Activated CD8-positive, alpha-beta memory T cell treated with anti-CD3 and anti-CD28 coated beads, Interleukin-2, amount 10 ng/mL, durations not matched to agents 7 days and 5 days (primary cell): ENCODE data around the gene CHST14. TPM values are rescaled to one million over a fixed set of nuclear protein-coding genes. Genes with fewer than 3 reads are reported as not detected.

Experiments
- ATAC-seq: fragments of 150-1000 bp; cut with Tn5 transposase; one replicate; pipeline ENCODE4 v1.10.0; 2021; ENCODE audit warnings: moderate library complexity
- CTCF ChIA-PET: fragments of 350-600 bp; sonication (Branson Sonifier 250); formaldehyde crosslinking; loops from one replicate; lab custom pipeline; 2021; ENCODE audit warnings: antibody characterized with exemption; lab: Charles Lee
- DNase-seq: peaks from one replicate; pipeline ENCODE4 v3.0.0-alpha.2; 2020
- H3K27ac Mint-ChIP-seq: one replicate; pipeline ENCODE4 v1.8.0; 2021; ENCODE audit warnings: mild to moderate bottlenecking, mixed read lengths
- H3K27me3 Mint-ChIP-seq: one replicate; pipeline ENCODE4 v1.8.0; 2021; ENCODE audit warnings: mixed read lengths
- H3K36me3 Mint-ChIP-seq: one replicate; pipeline ENCODE4 v1.8.0; 2021; ENCODE audit warnings: mild to moderate bottlenecking, mixed read lengths
- H3K4me1 Mint-ChIP-seq: one replicate; pipeline ENCODE4 v1.8.0; 2021; ENCODE audit warnings: mixed read lengths
- H3K4me3 Mint-ChIP-seq: one replicate; pipeline ENCODE4 v1.8.0; 2021; ENCODE audit warnings: mild to moderate bottlenecking, moderate library complexity, mixed read lengths
- H3K9me3 Mint-ChIP-seq: one replicate; pipeline ENCODE4 v1.8.0; 2022; ENCODE audit warnings: low read depth, mixed read lengths
- total RNA-seq, 2 experiments: library from RNA; stranded (reverse); gene quantifications; one replicate each; pipeline ENCODE4 v1.2.3, GENCODE V29; 2021

Gene CHST14
- total RNA-seq, 2 experiments from 2014 or later = 12.3 to 12.6 TPM

DNA sequence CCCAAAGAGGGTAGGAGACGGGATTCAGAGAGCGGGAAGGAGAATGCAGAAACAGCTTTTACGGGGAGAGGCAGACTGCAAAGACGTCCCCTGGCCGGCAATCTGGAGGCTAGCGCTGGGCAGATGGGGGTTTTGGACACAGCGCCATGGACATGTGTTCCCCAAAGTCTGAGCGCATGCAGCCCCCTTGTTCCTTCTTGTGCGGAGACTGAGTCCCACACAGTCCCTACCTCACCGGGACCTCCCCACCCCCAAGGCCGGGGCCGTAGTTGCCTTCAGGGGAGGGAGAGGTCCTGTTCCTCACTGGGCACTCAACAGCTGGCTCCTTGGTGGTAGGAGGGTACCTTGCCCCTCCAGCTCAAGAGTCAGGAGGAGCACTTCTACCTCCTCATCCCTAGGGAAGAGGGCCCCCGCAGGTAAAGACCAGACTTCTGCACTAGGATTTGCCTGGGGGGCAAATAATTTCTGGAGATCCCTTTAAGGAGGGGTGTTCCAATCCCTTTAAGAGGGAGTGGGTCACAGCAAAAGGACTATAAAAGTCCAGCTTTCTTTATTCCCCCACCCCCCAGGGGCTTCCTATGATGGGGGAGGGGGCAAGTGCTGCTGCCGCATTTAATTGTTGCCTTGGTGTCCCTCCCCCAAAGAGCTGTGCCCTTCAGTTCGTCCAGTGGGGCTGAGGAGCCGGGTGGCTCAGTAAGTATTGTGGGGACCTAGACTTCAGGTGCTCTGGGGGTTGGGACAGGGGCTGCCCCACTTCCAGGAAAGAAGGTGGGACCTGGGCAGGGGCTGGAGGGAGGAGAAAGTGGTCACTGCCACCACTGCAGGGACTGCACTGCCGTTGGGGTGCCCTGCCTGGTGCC lies 33.7 kb upstream of the CHST14 start:
- Mint-ChIP-seq H3K9me3 (no peaks in the 10 kb centered on the region), H3K27ac (no peak overlapping the region), H3K4me1 (peaks cover 16% of the 10 kb centered on the region), H3K36me3 (no peaks in the 10 kb centered on the region), H3K4me3 (no peak overlapping the region), H3K27me3 (peaks cover 61% of the 10 kb centered on the region)
- DNase-seq = no peak
- CTCF ChIA-PET = interaction anchor here (0.9 to 7.0 kb wide), 6 partner anchors 9 to 158 kb away, joined by 3 to 54 read pairs (median 4); partner anchors contain the start of genes DISP2 and INAFM2
- no peak for ATAC-seq

- DNase-seq (no peak), ATAC-seq (no peak)
- Mint-ChIP-seq H3K27ac (no peak overlapping the region), H3K4me1 (peaks cover 24% of the 10 kb centered on the region), H3K36me3 (no peaks in the 10 kb centered on the region), H3K4me3 (no peak overlapping the region), H3K9me3 (no peaks in the 10 kb centered on the region), H3K27me3 (peaks cover 68% of the 10 kb centered on the region)
- CTCF ChIA-PET = interaction anchor here (1.2 to 7.0 kb wide), 6 partner anchors 8 to 159 kb away, joined by 3 to 54 read pairs (median 6); no protein-coding TSS in a partner anchor
Observed at GRCh38 chr15:40437752-40438687, 32.8 kb upstream of the CHST14 start.

DNA sequence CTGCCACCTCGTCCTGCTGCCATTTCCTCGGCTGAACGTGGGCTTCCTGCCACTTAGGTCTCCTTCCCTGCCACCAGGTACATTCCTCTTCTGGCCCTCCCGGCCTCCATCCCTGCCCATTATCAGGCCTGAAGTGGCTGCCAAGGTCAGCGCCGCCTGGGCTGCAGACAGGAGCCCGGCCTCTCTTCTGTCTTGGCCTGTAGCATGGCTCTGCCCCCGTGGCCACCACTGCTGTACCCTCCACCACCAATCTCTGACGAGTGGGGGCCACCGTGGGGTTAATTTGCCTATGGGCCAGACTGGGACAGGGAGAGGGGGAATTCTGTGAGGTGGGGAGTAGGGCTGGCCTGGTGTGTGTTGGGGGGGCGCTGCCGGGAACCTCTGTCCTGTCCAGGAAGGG lies 32.1 kb upstream of the CHST14 start:
- ATAC-seq = no peak
- Mint-ChIP-seq H3K9me3 (no peaks in the 10 kb centered on the region), H3K4me3 (no peak overlapping the region), H3K27ac (no peak overlapping the region), H3K36me3 (no peaks in the 10 kb centered on the region), H3K27me3 (peaks cover 67% of the 10 kb centered on the region), H3K4me1 (peaks cover 31% of the 10 kb centered on the region)
- CTCF ChIA-PET = interaction anchor here (1.3 to 7.0 kb wide), 5 partner anchors 10 to 100 kb away, joined by 3 to 54 read pairs (median 8); no protein-coding TSS in a partner anchor
- no peak for DNase-seq

DNA sequence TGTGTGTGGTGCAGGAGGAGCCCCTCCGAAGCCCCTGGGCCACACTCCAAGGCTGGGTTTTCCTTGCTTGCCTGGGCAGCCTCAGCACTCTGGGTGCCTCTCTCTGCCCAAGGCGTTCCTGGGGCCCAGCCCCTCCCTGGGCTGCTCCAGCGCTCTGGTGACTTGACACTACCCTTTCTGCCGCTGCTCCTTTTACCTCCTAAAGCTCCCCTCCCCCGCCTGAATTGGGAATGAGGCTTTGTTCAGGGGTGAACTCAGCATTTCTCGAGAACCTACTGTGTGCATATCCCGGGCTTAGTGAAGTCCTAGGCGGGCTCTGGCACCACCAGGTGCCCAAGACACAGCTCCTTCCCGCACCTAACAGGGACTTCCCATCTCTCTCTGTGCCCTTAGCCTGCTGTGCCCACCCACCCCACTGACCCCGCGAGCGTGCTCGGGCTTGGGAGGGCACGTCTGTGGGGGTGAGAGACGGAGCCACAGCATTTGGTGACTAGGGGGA lies 31.3 kb upstream of the CHST14 start:
- peaks cover 61% of the 10 kb centered on the region for H3K27me3 Mint-ChIP-seq
- CTCF ChIA-PET = interaction anchor here (0.7 to 7.0 kb wide), 17 partner anchors 9 to 164 kb away, joined by 3 to 54 read pairs (median 4); partner anchors contain the start of gene IVD
- DNase-seq = no peak
- H3K9me3 Mint-ChIP-seq = no peaks in the 10 kb centered on the region
- H3K4me3 Mint-ChIP-seq = peak overlapping the region; percentile 72
- H3K4me1 Mint-ChIP-seq = peaks cover 34% of the 10 kb centered on the region
- no peak for ATAC-seq
- H3K27ac Mint-ChIP-seq = no peak overlapping the region
- H3K36me3 Mint-ChIP-seq = no peaks in the 10 kb centered on the region

- ATAC-seq (no peak), DNase-seq (peak; percentile 50)
- H3K27me3 Mint-ChIP-seq = peaks cover 54% of the 10 kb centered on the region
- no peaks in the 10 kb centered on the region for H3K36me3 Mint-ChIP-seq
- H3K4me3 Mint-ChIP-seq = peak overlapping the region; percentile 72
- no peaks in the 10 kb centered on the region for H3K9me3 Mint-ChIP-seq
- no peak overlapping the region for H3K27ac Mint-ChIP-seq
- H3K4me1 Mint-ChIP-seq = peaks cover 37% of the 10 kb centered on the region
- CTCF ChIA-PET = interaction anchor here (0.6 to 7.0 kb wide), 20 partner anchors 9 to 744 kb away, joined by 3 to 54 read pairs (median 4); partner anchors contain the start of genes IVD and RPUSD2
Observed at GRCh38 chr15:40439960-40440742, 30.6 kb upstream of the CHST14 start.

DNA sequence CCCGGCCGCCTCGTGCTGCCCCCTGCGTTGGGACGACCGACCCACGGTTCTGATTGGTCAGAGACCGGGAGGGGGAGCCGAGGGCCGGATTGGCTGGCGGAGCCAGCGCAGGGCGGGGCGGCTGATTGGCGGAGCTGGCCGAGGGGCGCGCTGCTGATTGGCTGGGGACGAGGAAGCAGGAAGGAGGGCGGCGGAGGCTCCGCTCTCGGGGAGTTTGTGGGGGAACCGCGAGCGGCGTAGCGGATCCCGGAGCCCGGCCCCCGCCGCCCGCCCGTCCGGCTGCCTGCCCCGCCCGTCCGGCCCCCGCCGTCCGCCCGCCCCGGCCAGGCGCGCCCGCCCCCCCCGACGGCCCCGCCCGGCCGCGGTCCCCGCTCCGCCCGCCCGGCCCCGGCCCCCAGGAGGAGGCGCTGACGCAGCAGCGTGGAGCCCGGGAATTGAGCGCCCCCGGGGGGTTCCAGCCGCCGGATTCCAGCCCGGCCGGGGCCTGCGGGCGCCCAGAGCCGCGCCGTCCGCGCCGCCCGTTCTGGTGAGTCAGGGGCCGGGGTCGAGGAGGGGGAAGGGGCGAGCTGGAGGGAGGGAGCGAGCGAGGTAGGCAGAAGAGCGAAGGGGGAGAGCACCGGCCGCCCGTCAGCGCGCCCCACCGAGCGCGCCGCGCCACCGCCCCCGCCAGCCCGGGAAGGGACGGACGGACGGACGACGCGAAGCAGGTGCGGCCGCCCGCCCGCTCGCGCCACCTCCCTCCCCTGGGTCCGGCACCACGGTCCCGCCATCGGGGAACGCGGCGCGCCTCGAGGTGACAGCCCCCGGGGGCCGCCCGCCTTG lies 29.8 kb upstream of the CHST14 start, which contains the start of gene BAHD1:
Gene BAHD1 (plus strand): TSS at position 211 of the 822 bp plus-strand sequence. CDS start 17,512 bp downstream, outside the sequence.
- H3K27ac Mint-ChIP-seq = peak within 1 kb of the TSS; percentile 67
- DNase-seq (peak; percentile 98), ATAC-seq (peak; percentile 94)
- H3K36me3 Mint-ChIP-seq = no peaks in the 10 kb centered on the region
- peaks cover 47% of the 10 kb centered on the region for H3K27me3 Mint-ChIP-seq
- CTCF ChIA-PET = interaction anchor here (0.6 to 7.0 kb wide), 14 partner anchors 11 to 743 kb away, joined by 3 to 54 read pairs (median 6); partner anchors contain the start of genes CCDC32, INAFM2, IVD and RPUSD2
- H3K4me3 Mint-ChIP-seq = peak within 1 kb of the TSS; percentile 78
- peaks cover 34% of the 10 kb centered on the region for H3K4me1 Mint-ChIP-seq
- H3K9me3 Mint-ChIP-seq = no peaks in the 10 kb centered on the region

DNA sequence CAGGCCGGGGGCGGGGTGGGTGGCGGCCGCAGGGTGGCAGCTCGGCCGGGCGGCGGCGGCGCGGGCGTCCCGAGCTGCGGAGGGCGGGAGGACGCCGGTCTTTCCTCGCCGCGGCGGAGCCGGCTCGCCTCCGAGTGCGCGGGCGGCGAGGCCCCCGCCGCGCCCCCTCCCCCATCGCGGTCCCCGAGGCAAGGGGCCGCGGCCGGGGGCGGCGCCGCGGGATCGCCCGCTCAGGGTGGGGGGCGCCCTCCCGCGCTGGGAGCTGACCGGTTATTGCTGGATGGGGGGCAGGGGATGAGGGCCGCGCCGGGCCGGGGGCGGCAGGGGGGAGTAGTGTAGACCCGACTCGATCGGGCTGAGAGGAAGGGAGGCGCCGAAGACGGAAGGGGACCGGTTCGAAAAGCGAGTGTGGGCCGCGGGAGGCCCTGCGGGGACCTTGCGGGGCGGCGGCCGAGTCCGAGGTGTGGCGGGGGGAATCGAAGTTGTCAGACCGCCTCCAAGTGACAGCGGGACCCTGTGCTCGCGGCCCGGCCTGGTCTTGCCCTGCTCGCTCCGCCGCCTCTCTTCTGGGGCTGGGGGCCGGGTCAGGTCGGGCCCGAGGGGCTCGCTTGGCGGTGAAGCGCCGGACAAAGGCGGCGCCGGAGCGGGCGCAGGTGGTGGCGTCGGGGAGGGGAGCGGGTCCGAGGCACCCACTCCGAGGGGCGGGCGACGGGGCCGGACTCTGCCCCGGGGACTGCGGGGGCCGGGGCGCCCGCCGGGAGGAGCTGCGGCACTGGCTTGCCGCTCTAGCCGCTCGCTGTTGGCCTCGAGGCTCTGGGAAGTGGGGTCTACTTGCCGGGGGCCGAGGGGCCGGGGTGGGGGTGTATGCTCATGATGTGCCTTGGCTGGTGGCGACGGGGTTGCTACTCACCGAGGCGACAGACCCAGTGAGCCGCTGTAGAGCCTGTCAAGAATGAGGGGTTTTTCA lies 28.9 kb upstream of the CHST14 start:
- DNase-seq (peak; percentile 47), ATAC-seq (no peak)
- Mint-ChIP-seq H3K4me1 (peaks cover 30% of the 10 kb centered on the region), H3K27me3 (peaks cover 40% of the 10 kb centered on the region), H3K4me3 (peak overlapping the region; percentile 78), H3K36me3 (no peaks in the 10 kb centered on the region), H3K27ac (peak overlapping the region; percentile 67), H3K9me3 (no peaks in the 10 kb centered on the region)
- CTCF ChIA-PET = interaction anchor here (0.6 to 7.0 kb wide), 14 partner anchors 10 to 133 kb away, joined by 3 to 54 read pairs (median 5); partner anchors contain the start of genes CCDC32, INAFM2 and IVD

DNA sequence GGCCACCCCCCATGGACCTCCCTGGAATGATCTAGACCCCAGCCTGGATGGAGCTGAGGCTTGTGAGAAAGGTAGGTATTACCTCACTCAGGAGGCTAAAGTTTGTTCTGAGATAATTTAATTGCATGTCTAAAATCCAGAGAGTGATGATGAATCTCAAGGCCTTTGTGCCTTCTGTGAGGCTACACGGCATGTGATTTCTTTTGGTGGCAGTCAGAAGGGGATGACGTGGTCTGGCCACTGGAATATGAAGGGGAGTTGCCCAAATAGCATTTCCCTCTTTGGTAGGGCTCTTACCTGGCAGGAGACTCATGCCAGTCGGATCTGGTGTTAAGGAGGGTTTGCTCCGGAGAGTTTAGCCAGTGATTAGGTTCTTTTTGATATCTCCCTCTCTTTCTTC lies 27.5 kb upstream of the CHST14 start:
- Mint-ChIP-seq H3K27ac (no peak overlapping the region), H3K27me3 (peaks cover 26% of the 10 kb centered on the region)

DNA sequence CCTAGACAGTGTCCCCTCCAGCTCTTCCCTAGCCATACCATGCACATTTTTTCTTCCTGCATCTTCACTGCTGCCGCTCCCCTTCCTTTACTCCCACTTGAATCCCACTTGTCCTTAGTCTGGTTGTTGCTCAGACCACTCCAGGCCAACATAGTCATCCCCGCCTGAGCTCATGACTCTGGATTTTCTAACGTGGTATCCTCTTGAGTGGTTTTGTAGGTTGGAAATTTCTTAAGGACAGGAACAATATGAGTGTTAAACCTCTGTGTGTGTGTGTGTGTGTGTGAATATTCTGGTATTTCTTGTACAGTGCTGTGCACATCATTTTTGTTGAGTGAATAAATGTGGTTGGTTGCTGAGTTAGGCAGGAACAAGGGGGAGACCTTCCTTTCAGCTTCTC lies 26.9 kb upstream of the CHST14 start:
- DNase-seq (no peak), ATAC-seq (no peak)
- Mint-ChIP-seq H3K27me3 (peaks cover 21% of the 10 kb centered on the region), H3K9me3 (no peaks in the 10 kb centered on the region), H3K4me3 (no peak overlapping the region), H3K36me3 (no peaks in the 10 kb centered on the region), H3K4me1 (peaks cover 30% of the 10 kb centered on the region), H3K27ac (no peak overlapping the region)
- CTCF ChIA-PET = interaction anchor here (2.1 to 7.0 kb wide), 3 partner anchors 8 to 106 kb away, joined by 7 to 54 read pairs (median 8); no protein-coding TSS in a partner anchor

More for the DNA sequence above, 27.5 kb upstream of the CHST14 start:
- CTCF ChIA-PET = interaction anchor here (1.0 to 7.0 kb wide), 6 partner anchors 9 to 106 kb away, joined by 3 to 54 read pairs (median 8); no protein-coding TSS in a partner anchor
- Mint-ChIP-seq H3K36me3 (no peaks in the 10 kb centered on the region), H3K4me3 (no peak overlapping the region), H3K4me1 (peaks cover 30% of the 10 kb centered on the region), H3K9me3 (no peaks in the 10 kb centered on the region)
- ATAC-seq = no peak
- DNase-seq = no peak

DNA sequence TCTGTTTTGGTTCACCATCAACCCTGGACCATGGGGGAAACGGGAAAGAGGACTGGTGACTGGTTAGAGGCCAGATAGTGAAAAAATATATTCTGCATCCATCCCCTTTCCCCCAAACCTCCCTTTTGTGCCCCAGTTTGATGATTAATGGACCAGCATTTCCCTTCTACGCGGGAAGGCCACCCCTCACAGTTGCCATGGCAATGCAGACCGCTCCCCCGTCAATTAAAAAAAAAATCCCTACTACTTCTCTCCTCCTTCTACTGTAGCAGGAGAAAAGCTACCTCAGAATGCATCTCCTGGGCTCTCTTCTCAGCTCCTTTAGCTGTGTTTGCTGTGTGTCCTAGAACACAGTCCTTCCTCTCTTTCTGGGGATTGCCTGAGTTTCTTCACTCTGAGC lies 26.0 kb upstream of the CHST14 start:
- no peak overlapping the region for H3K4me3 Mint-ChIP-seq
- no peak overlapping the region for H3K27ac Mint-ChIP-seq
- DNase-seq = no peak
- H3K9me3 Mint-ChIP-seq = no peaks in the 10 kb centered on the region
- no peaks in the 10 kb centered on the region for H3K36me3 Mint-ChIP-seq
- CTCF ChIA-PET = interaction anchor here (1.2 to 7.0 kb wide), 4 partner anchors 8 to 107 kb away, joined by 3 to 54 read pairs (median 8); no protein-coding TSS in a partner anchor
- no peak for ATAC-seq
- peaks cover 28% of the 10 kb centered on the region for H3K4me1 Mint-ChIP-seq
- H3K27me3 Mint-ChIP-seq = peaks cover 12% of the 10 kb centered on the region
